ENCODE data around the gene RPL22.

RPL22 gene

GRCh38 chr1:6199298-6200187 lies at the start of gene RPL22:
Gene RPL22 (minus strand): TSS chr1:6199595. CDS start chr1:6199573, 22 bp downstream.
- peak; percentile 85 for DNase-seq

- DNase-seq, result no peak
These were observed 48.9 kb upstream of the RPL22 start for GRCh38 chr1:6248161-6248776.

GRCh38 chr1:6247651-6248050 lies 48.3 kb upstream of the RPL22 start:
- DNase-seq, result no peak

GRCh38 chr1:6246497-6247467 lies 47.4 kb upstream of the RPL22 start:
- DNase-seq, result peak; percentile 49

GRCh38 chr1:6245869-6246496 lies 46.6 kb upstream of the RPL22 start:
- DNase-seq, result no peak

- DNase-seq, result no peak
These were observed 45.9 kb upstream of the RPL22 start for GRCh38 chr1:6245086-6245868.

GRCh38 chr1:6244401-6245049 lies 45.1 kb upstream of the RPL22 start:
- DNase-seq, result no peak

DNA sequence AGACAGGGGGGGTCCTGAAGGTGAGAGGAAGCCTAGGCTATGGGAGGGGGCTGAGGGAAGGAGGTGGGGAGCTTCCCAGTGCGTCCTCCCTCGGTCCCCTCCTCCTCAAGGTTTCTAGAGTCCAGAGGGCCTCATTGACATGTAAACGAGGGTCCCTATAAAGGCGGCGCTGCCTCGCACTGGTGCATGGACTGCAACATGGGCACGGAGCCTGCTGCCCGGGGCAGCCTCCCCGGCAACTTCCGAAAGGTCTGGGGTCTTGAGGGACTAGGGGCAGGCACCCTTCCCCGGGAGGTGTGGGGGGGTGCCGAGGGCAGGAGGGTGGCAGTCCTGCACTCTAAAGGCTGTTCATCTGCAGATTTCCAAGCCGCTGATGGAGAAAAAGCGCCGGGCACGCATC lies 44.6 kb upstream of the RPL22 start, which contains the start of gene HES3:
Gene HES3, plus strand, starts transcription at position 187 of the 400 bp plus-strand sequence. Its CDS starts 187 bp downstream, at position 374.
- DNase-seq, result no peak

GRCh38 chr1:6243053-6243834 lies 43.8 kb upstream of the RPL22 start:
- no peak for DNase-seq

GRCh38 chr1:6241887-6242740 lies 42.7 kb upstream of the RPL22 start:
- no peak for DNase-seq

DNA sequence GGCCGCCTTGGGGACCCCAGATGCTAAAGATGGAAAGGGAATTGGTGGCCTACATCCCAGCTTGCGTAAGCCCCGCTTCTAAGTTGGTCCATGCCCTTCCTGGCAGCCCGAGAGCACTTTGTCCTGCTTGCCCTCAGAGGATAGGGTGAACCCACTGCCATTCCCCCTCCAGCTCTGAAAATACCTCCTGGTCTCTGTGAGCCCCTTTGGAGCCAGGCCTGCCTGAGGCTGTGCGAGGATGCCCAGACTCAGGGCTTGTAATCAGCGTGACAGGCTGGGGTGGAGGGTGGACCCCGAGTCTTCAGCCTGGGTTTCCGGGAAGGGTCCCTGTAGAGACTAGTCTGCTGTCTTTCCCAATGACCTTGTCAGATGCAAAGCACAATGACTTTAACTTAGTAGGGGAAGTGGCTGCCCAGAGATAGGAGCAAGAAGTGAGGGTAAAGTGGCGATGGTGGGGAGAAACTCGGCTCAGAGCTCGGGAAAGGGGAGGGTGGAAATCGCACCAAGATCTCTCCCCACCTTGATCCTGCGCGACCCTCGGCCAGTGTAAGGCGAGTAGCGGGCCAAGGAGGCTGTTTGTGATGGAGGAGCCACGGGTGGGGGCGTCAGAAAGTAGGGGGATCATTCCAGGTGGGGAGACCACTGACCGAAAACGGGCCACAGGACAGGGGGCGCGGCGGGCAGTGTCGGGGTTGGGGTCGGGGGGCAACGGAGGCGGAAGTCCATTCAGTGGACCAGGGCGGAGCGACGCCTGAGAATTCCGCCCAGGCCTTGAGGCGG lies 41.9 kb upstream of the RPL22 start:
- no peak for DNase-seq

- DNase-seq, result no peak
These were observed 40.8 kb upstream of the RPL22 start for GRCh38 chr1:6239950-6240768.

- no peak for DNase-seq
These were observed 39.9 kb upstream of the RPL22 start for GRCh38 chr1:6239213-6239752.

DNA sequence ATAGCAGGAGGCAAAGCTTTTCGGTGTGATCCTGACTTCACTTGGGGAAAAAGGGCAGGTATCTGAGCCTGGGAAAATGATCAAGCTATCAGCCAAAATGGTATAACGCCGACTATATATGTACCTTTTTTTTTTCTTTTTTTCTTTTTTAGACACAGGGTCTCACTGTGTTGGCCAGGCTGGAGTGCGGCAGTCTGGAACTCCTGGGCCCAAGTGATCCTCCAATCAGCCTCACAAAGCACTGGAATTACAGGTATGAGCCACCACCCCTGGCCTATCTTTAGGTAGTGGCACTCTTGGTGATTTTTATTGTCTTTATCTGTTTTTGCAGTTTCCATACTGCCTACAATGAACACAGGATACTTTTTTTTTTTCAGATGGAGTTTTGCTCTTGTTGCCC lies 37.7 kb upstream of the RPL22 start:
- no peak for DNase-seq

DNA sequence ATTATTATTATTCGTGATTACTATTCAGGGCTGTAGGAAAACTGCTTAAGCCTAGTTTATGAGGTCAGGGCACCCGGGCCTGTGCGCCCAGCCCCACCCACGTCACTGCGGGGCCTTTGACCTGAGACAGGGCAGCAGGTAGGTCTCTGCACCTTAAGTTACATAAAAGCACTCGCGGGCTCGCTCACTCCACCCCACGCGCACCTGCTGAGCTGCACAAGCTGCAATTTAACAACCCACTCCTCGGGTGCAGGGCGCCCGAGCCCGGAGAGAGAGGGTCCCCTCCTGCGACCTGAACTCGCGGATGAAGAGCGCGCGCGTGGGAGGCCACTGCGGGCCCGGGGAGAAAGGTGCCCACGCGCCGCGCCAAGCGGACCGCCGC lies 35.9 kb upstream of the RPL22 start:
- no peak for DNase-seq

- DNase-seq, result no peak
These were observed 35.3 kb upstream of the RPL22 start for GRCh38 chr1:6234502-6235295.

All from GOT3 (cell line).